ENCODE data around the gene WDFY4. TPM values are rescaled to one million over a fixed set of nuclear protein-coding genes. Genes with fewer than 3 reads are reported as not detected.

WDFY4 gene
- total and polyA plus RNA-seq, 2 experiments from 2014 or later, result 0.14 TPM; not detected in 1

GRCh38 chr10:48697821-48698764 lies 13.4 kb downstream of the WDFY4 start:
- no peaks in the 10 kb centered on the region for H3K4me1 Mint-ChIP-seq
- Histone ChIP-seq H4K20me1 (replicated peaks; ENCODE audit: insufficient read depth) (no peaks in the 10 kb centered on the region), H3K9me2 (ENCODE audit: insufficient read depth) (no peaks in the 10 kb centered on the region), H3K4me3 (no peak overlapping the region), H3K4me1 (ENCODE audit: insufficient read depth) (no peaks in the 10 kb centered on the region), H2AFZ (no peak overlapping the region), H3K4me2 (no peak overlapping the region), H3K27me3 (ENCODE audit: insufficient read depth) (no peaks in the 10 kb centered on the region), H3K36me3 (ENCODE audit: insufficient read depth) (no peaks in the 10 kb centered on the region), H3K79me2 (replicated peaks; ENCODE audit: insufficient read depth) (no peaks in the 10 kb centered on the region), H3K27ac (ENCODE audit: low read depth) (no peak overlapping the region), H3F3A (replicated peaks; ENCODE audit: low read depth) (no peaks in the 10 kb centered on the region)
- no peaks in the 10 kb centered on the region; the same call in 2 of the 3 replicates for H3K36me3 Mint-ChIP-seq (ENCODE audit: low read depth)
- ATAC-seq (no peak), DNase-seq (ENCODE audit: low spot score) (no peak)
- H3K27me3 Mint-ChIP-seq (ENCODE audit: insufficient read depth, low read depth, poor library complexity), result peaks cover 10% of the 10 kb centered on the region
- no peak overlapping the region for H3K4me3 Mint-ChIP-seq
- no peaks in the 10 kb centered on the region for H3K9me3 Mint-ChIP-seq
- H3K27ac Mint-ChIP-seq, result no peak overlapping the region
- no peak for TF ChIP-seq ZNF114 (CRISPR knock-in tag; IDR thresholded peaks at IDR 0.05)
- TF ChIP-seq, protein P1, sequence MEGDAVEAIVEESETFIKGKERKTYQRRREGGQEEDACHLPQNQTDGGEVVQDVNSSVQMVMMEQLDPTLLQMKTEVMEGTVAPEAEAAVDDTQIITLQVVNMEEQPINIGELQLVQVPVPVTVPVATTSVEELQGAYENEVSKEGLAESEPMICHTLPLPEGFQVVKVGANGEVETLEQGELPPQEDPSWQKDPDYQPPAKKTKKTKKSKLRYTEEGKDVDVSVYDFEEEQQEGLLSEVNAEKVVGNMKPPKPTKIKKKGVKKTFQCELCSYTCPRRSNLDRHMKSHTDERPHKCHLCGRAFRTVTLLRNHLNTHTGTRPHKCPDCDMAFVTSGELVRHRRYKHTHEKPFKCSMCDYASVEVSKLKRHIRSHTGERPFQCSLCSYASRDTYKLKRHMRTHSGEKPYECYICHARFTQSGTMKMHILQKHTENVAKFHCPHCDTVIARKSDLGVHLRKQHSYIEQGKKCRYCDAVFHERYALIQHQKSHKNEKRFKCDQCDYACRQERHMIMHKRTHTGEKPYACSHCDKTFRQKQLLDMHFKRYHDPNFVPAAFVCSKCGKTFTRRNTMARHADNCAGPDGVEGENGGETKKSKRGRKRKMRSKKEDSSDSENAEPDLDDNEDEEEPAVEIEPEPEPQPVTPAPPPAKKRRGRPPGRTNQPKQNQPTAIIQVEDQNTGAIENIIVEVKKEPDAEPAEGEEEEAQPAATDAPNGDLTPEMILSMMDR (conservative IDR thresholded peaks at IDR 0.05; ENCODE audit: low read depth in 2 of 2), result peak in 1 of 2 experiments; percentile 20; a peak in 1 of 4 replicates

DNA sequence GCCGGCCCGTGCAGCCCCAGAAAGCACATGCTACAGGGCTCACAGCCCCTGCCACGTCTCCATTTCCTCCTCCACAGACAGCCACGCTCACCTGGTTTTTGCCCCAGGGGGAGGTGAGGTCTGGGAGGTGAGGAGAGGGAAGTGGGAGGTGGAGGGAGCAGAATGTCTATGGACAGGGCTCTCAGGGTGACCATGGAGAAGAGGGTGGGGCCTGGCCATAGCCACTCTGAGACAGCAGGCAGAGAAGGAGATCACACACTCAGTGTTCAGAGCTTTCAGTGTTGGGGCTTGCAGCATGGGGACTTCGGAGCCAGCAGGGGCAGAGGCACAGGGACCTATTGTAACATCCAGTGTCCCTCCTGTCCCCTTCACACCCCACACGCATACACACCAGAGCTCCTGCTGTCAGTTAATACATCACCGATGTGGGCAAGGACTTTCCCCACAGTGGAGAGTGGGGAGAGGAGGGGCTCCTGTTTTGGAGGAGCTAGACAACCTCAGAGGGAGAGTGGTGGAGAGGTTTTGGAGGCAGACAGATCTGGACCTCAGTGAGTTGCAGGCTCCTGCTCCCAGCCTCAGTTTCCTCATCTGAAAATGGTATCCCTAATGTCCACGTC lies 14.4 kb downstream of the WDFY4 start:
- Histone ChIP-seq H3K4me2 (no peak overlapping the region), H3K9me2 (ENCODE audit: insufficient read depth) (no peaks in the 10 kb centered on the region), H3K79me2 (replicated peaks; ENCODE audit: insufficient read depth) (no peaks in the 10 kb centered on the region), H3K27ac (ENCODE audit: low read depth) (no peak overlapping the region), H3K27me3 (ENCODE audit: insufficient read depth) (no peaks in the 10 kb centered on the region), H3F3A (replicated peaks; ENCODE audit: low read depth) (no peaks in the 10 kb centered on the region), H3K4me1 (ENCODE audit: insufficient read depth) (no peaks in the 10 kb centered on the region), H3K36me3 (ENCODE audit: insufficient read depth) (no peaks in the 10 kb centered on the region), H3K4me3 (no peak overlapping the region), H4K20me1 (replicated peaks; ENCODE audit: insufficient read depth) (no peaks in the 10 kb centered on the region), H2AFZ (no peak overlapping the region)
- H3K27me3 Mint-ChIP-seq (ENCODE audit: insufficient read depth, low read depth, poor library complexity), result peaks cover 10% of the 10 kb centered on the region
- no peaks in the 10 kb centered on the region for H3K9me3 Mint-ChIP-seq
- H3K4me1 Mint-ChIP-seq, result no peaks in the 10 kb centered on the region
- H3K4me3 Mint-ChIP-seq, result no peak overlapping the region
- ATAC-seq (no peak), DNase-seq (ENCODE audit: low spot score) (no peak)
- no peak overlapping the region for H3K27ac Mint-ChIP-seq
- TF ChIP-seq ZNF331 (CRISPR knock-in tag; IDR thresholded peaks at IDR 0.05; ENCODE audit: low read depth) (no peak), EZH2phosphoT487 (IDR thresholded peaks at IDR 0.05; ENCODE audit: unreplicated experiment) (no peak), POLR2AphosphoS5 (IDR thresholded peaks at IDR 0.05; ENCODE audit: low read depth) (no peak), CREB1 (CRISPR knock-in tag; IDR thresholded peaks at IDR 0.05; ENCODE audit: low read depth) (no peak)
- no peaks in the 10 kb centered on the region; the same call in 2 of the 3 replicates for H3K36me3 Mint-ChIP-seq (ENCODE audit: low read depth)

GRCh38 chr10:48700071-48700470 lies 15.4 kb downstream of the WDFY4 start:
- DNase-seq (ENCODE audit: low spot score) (no peak), ATAC-seq (no peak)
- TF ChIP-seq, protein P2, sequence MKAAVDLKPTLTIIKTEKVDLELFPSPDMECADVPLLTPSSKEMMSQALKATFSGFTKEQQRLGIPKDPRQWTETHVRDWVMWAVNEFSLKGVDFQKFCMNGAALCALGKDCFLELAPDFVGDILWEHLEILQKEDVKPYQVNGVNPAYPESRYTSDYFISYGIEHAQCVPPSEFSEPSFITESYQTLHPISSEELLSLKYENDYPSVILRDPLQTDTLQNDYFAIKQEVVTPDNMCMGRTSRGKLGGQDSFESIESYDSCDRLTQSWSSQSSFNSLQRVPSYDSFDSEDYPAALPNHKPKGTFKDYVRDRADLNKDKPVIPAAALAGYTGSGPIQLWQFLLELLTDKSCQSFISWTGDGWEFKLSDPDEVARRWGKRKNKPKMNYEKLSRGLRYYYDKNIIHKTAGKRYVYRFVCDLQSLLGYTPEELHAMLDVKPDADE (IDR thresholded peaks at IDR 0.05), result no peak
- TF ChIP-seq CREB1 (CRISPR knock-in tag; IDR thresholded peaks at IDR 0.05; ENCODE audit: low read depth), result no peak

More at GRCh38 chr10:48700071-48700470, 15.4 kb downstream of the WDFY4 start:
- Histone ChIP-seq H3K27me3 (ENCODE audit: insufficient read depth) (no peaks in the 10 kb centered on the region), H3F3A (replicated peaks; ENCODE audit: low read depth) (no peaks in the 10 kb centered on the region), H3K9me2 (ENCODE audit: insufficient read depth) (no peaks in the 10 kb centered on the region), H3K4me2 (no peak overlapping the region), H4K20me1 (replicated peaks; ENCODE audit: insufficient read depth) (no peaks in the 10 kb centered on the region), H3K4me1 (ENCODE audit: insufficient read depth) (no peaks in the 10 kb centered on the region), H2AFZ (no peak overlapping the region), H3K79me2 (replicated peaks; ENCODE audit: insufficient read depth) (no peaks in the 10 kb centered on the region), H3K4me3 (no peak overlapping the region), H3K27ac (ENCODE audit: low read depth) (no peak overlapping the region), H3K36me3 (ENCODE audit: insufficient read depth) (no peaks in the 10 kb centered on the region)
- Mint-ChIP-seq H3K27ac (no peak overlapping the region), H3K4me3 (no peak overlapping the region), H3K27me3 (ENCODE audit: insufficient read depth, low read depth, poor library complexity) (peaks cover 6% of the 10 kb centered on the region), H3K9me3 (no peaks in the 10 kb centered on the region), H3K36me3 (ENCODE audit: low read depth) (no peaks in the 10 kb centered on the region; the same call in 2 of the 3 replicates), H3K4me1 (no peaks in the 10 kb centered on the region)
